Right cardiac atrium (tissue), 5 donors: Measurements from ENCODE around the gene RNF150. TPM values are rescaled to one million over a fixed set of nuclear protein-coding genes. Genes with fewer than 3 reads are reported as not detected.
A peak's percentile ranks its signal among the peaks of the same experiment; 100 is the strongest.

Experiments used
- ATAC-seq, 2 donors: fragments of 200-7000 bp; cut with Tn5 transposase; one replicate each; pipeline versions ENCODE4 v1.8.0 to v1.9.1; 2020; ENCODE audit warnings: moderate library complexity in 2 of 2, mild to moderate bottlenecking in 1 of 2
- DNase-seq, 3 donors: peaks; one replicate each; pipeline ENCODE4 v3.0.0-alpha.2; 2020
- H3K27ac ChIP-seq: one replicate; pipeline ENCODE4 v1.5.1; 2013; ENCODE audit warnings: mild to moderate bottlenecking, low read length, control low read depth, moderate library complexity
- H3K27me3 ChIP-seq: one replicate; pipeline ENCODE4 v1.6.1; 2013; ENCODE audit not compliant: control insufficient read depth, insufficient read depth
- H3K4me1 ChIP-seq: one replicate; pipeline ENCODE4 v1.6.1; 2013; ENCODE audit warnings: low read length; ENCODE audit not compliant: control insufficient read depth, insufficient read depth
- H3K4me3 ChIP-seq: one replicate; pipeline ENCODE4 v1.5.1; 2013; ENCODE audit warnings: low read length, control low read depth
- H3K9me3 ChIP-seq: one replicate; pipeline ENCODE4 v1.6.1; 2013; ENCODE audit warnings: low read length; ENCODE audit not compliant: control insufficient read depth
- WGBS: extraction: QIAGEN DNeasy Blood & Tissue Kit; methylation state at CpG from one replicate; pipeline ENCODE4 v1.1.7; 2013; 5-methylcytosine and 5-hydroxymethylcytosine counted together
- intact Hi-C, 4 donors: fragments of 100-400 bp; cut with DNase I; formaldehyde crosslinking; loops; one replicate each; pipeline versions ENCODE4 v1.11.0 to v1.14.0; 2022 to 2023
- polyA plus RNA-seq: library from polyadenylated mRNA; stranded (reverse); fragments of 200-250 nt; gene quantifications from one replicate; pipeline ENCODE4 v1.2.3, GENCODE V29; 2013
- total RNA-seq, 4 donors: library from RNA; stranded (reverse); fragmentation: NEBNext Ultra II Directional; extraction: Animal tissue kit (Norgen Biotek cat#: 25700); gene quantifications; one replicate each; pipeline ENCODE4 v1.2.1, GENCODE V29; 2021
- donor health status: healthy with polysubstance abuse.
- donor health status: DM: no; HTN: yes; CAD: no.
- donor health status: DM: no; HTN: no; CAD: no.
- donor health status: DM: no; HTN: yes; CAD: no; lungs with severe emphysema.
- donor health status: DM: yes; HTN: yes; CAD: no.

The RNF150 gene
- total and polyA plus RNA-seq, 5 donors, result 10.1 to 51.3 (median 40.3) TPM

DNA sequence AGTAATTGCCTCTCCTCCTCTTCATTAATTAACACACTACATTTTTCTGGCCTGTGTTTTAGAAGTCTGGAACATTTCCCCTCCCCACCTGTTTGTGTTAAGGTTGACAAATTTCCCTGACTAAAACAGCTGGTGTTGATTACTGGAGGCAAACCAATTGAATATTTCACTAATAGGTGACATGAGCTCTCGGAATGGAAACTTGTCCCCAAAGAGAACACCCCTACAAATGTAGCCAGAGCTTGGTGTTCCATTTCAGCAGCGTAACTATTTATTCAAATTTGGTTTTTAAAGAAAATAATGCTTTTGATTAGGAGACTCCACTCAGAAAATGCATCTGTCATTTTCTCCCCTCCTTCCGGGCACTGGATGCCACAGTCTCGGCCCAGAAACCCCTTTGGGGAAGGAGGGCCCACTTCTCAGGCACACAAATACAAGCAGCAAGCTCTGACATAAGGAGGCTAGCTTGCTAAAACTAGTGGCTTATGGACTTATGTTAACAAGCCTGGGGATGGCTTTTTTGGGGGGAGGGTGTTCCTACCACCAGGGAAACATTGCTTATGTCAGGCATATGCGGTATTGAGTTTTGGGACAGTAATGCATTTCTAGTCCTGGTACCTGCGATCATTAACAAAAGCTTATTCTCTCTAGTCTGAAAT lies 2.2 kb downstream of the RNF150 start:
- no peak for ATAC-seq
- WGBS, result 52% methylated on average over 6 of the region's 6 CpGs
- Histone ChIP-seq H3K4me3 (peak overlapping the region; percentile 89), H3K27me3 (no peaks in the 10 kb centered on the region), H3K27ac (peak overlapping the region; percentile 76), H3K4me1 (no peaks in the 10 kb centered on the region), H3K9me3 (no peaks in the 10 kb centered on the region)
- DNase-seq, result no peak
- intact Hi-C loops, result loop anchor here in 3 of 4 donors (5.0 kb wide), 4 partner anchors 139 to 269 kb away; no protein-coding TSS in a partner anchor

- 47% methylated on average over 3 of the region's 3 CpGs for WGBS
- no peaks in the 10 kb centered on the region for H3K9me3 ChIP-seq
- ATAC-seq, result no peak
- peak overlapping the region; percentile 13 for H3K27ac ChIP-seq
- H3K27me3 ChIP-seq, result no peaks in the 10 kb centered on the region
- DNase-seq, result no peak
- no peaks in the 10 kb centered on the region for H3K4me1 ChIP-seq
- intact Hi-C loops, result loop anchor here in 1 of 4 donors (10.0 kb wide), 1 partner anchor 123 kb away; no protein-coding TSS in a partner anchor
- no peak overlapping the region for H3K4me3 ChIP-seq
Measured at GRCh38 chr4:141127884-141128283, 5.4 kb downstream of the RNF150 start.

- WGBS, result 73% methylated on average over 4 of the region's 4 CpGs
Measured at GRCh38 chr4:141126769-141127168, 6.5 kb downstream of the RNF150 start.

GRCh38 chr4:141124224-141124623 lies 9.0 kb downstream of the RNF150 start:
- Histone ChIP-seq H3K27ac (no peak overlapping the region), H3K4me1 (peaks cover 5% of the 10 kb centered on the region), H3K27me3 (no peaks in the 10 kb centered on the region), H3K4me3 (no peak overlapping the region), H3K9me3 (no peaks in the 10 kb centered on the region)
- ATAC-seq, result no peak
- intact Hi-C loops, result loop anchor here in 1 of 4 donors (10.0 kb wide), 1 partner anchor 119 kb away; no protein-coding TSS in a partner anchor
- no peak for DNase-seq
- WGBS, result 94% methylated on average over 1 of the region's 1 CpG

More at GRCh38 chr4:141126769-141127168, 6.5 kb downstream of the RNF150 start:
- ATAC-seq (no peak), DNase-seq (no peak)
- peaks cover 5% of the 10 kb centered on the region for H3K4me1 ChIP-seq
- no peak overlapping the region for H3K27ac ChIP-seq
- intact Hi-C loops, result loop anchor here in 1 of 4 donors (10.0 kb wide), 1 partner anchor 122 kb away; no protein-coding TSS in a partner anchor
- no peaks in the 10 kb centered on the region for H3K27me3 ChIP-seq
- no peaks in the 10 kb centered on the region for H3K9me3 ChIP-seq
- no peak overlapping the region for H3K4me3 ChIP-seq

DNA sequence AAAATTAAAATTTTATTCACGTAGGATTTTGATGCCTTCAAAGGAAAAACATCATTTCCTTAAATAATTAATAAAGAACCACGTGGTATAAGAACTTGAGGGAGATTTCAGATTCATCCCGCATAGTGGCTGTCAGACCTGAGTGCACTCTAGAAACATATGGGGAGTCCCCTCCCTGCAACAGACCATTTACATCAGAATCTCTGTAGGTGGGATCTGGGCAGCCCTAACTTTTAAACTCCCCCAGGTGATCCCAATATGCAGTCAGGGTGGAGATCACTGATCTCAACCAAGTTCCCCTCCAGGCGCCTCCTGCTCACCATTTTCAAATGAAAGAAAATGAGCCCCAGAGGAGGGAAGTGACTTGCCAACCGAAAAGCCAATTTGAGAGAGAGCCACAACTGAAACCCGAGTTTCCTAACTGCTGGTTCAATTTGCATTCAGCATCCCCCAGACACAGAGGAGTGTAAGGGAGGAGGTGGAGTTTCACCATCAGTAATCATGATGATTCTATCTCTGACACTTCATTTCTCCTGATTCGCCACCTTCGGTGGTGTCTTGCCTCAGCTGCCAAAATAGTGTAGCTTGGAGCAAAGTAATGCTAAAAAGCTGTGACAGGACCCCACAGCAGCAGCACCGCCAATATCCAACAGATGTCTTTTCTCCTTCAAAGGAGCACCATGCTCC lies 11.4 kb downstream of the RNF150 start:
- Histone ChIP-seq H3K4me3 (no peak overlapping the region), H3K9me3 (no peaks in the 10 kb centered on the region), H3K27ac (no peak overlapping the region), H3K4me1 (peaks cover 5% of the 10 kb centered on the region), H3K27me3 (no peaks in the 10 kb centered on the region)
- intact Hi-C loops, result loop anchor here in 1 of 4 donors (10.0 kb wide), 1 partner anchor 117 kb away; no protein-coding TSS in a partner anchor
- DNase-seq, result no peak
- 66% methylated on average over 9 of the region's 9 CpGs for WGBS
- ATAC-seq, result no peak

- Histone ChIP-seq H3K4me1 (peaks cover 5% of the 10 kb centered on the region), H3K27me3 (no peaks in the 10 kb centered on the region), H3K4me3 (no peak overlapping the region), H3K9me3 (no peaks in the 10 kb centered on the region), H3K27ac (no peak overlapping the region)
- DNase-seq (no peak), ATAC-seq (no peak)
- 86% methylated on average over 1 of the region's 1 CpG for WGBS
- intact Hi-C loops, result loop anchor here in 1 of 4 donors (10.0 kb wide), 1 partner anchor 116 kb away; no protein-coding TSS in a partner anchor
Measured at GRCh38 chr4:141121101-141121500, 12.2 kb downstream of the RNF150 start.

DNA sequence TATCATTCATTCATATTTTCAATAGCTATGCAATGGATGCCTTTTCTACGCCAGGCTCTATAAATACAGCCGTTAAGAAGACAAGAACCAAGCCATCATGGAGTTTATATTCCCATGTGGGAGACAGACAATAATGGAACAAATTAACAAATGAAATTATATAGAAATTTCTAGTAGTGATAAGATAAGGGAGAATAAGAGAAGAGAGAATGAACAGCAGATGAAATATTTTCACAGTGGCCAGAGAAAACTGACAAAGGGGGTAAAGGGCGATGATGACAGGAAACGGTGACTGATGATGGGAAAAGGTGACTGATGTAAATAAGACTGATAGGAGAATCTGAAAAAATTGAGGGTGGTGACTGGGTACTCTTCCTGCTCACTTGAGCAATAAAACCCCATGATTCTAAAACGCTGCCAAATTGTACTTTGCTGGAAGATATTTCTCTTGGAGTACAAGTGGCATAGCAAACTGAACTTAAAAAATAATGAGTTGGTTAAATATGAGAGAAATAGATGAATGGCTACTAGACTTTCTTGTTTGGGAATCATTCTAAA lies 13.2 kb downstream of the RNF150 start:
- no peak overlapping the region for H3K27ac ChIP-seq

GRCh38 chr4:141119071-141119470 lies 14.2 kb downstream of the RNF150 start:
- no peak for ATAC-seq
- no peak for DNase-seq
- H3K27ac ChIP-seq, result no peak overlapping the region
- H3K4me3 ChIP-seq, result no peak overlapping the region
- intact Hi-C loops, result no loop called here
- 68% methylated on average over 1 of the region's 1 CpG for WGBS
- H3K27me3 ChIP-seq, result no peaks in the 10 kb centered on the region
- H3K4me1 ChIP-seq, result peaks cover 5% of the 10 kb centered on the region
- H3K9me3 ChIP-seq, result no peaks in the 10 kb centered on the region

More for the DNA sequence above, 13.2 kb downstream of the RNF150 start:
- peak; percentile 34 to 57 for ATAC-seq
- no peaks in the 10 kb centered on the region for H3K9me3 ChIP-seq
- 67% methylated on average over 5 of the region's 5 CpGs for WGBS
- no peaks in the 10 kb centered on the region for H3K27me3 ChIP-seq
- intact Hi-C loops, result loop anchor here in 1 of 4 donors (10.0 kb wide), 1 partner anchor 115 kb away; no protein-coding TSS in a partner anchor
- peaks cover 5% of the 10 kb centered on the region for H3K4me1 ChIP-seq
- no peak overlapping the region for H3K4me3 ChIP-seq
- DNase-seq, result no peak

DNA sequence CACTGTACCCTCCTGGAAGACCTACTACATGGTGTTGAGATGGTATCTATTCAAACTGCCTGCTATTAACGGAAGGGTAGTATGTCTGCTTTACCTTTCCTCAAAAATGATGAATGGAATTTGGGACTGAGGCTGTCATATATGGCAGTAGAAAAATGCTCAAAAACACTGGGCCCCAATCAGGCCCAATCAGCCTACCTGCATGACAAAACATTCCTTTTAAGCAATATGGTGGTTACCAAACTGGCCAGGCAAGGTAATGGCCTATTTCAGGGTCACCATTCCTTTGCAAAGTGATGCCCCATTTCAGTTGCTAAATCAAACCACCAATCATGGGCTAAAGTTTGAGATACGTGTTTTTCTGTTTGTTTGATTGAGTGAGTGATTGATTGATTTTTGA lies 14.9 kb downstream of the RNF150 start:
- DNase-seq (no peak), ATAC-seq (no peak)
- H3K27ac ChIP-seq, result no peak overlapping the region
- no peak overlapping the region for H3K4me3 ChIP-seq
- 97% methylated on average over 2 of the region's 2 CpGs for WGBS
- intact Hi-C loops, result no loop called here
- no peaks in the 10 kb centered on the region for H3K9me3 ChIP-seq
- no peaks in the 10 kb centered on the region for H3K27me3 ChIP-seq
- peaks cover 5% of the 10 kb centered on the region for H3K4me1 ChIP-seq

DNA sequence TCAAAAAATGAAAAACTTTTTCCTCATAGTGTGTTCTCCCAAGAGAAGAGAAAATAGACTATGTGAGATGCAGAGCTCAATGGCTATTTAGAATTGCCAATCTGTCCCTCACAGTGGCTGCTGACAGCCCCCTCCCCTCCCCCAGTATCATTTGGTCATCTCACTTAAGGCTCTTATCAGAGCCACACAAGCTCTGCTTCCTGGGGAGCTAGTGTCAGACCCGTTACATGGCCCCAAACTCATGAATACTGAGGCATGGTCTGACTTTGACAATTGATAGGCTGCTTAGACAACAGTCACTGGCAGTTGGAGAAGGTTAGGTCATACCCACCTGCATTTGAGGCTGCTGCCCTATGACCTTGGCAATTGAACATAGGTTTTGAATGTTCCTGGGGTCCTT lies 15.3 kb downstream of the RNF150 start:
- ATAC-seq, result no peak

DNA sequence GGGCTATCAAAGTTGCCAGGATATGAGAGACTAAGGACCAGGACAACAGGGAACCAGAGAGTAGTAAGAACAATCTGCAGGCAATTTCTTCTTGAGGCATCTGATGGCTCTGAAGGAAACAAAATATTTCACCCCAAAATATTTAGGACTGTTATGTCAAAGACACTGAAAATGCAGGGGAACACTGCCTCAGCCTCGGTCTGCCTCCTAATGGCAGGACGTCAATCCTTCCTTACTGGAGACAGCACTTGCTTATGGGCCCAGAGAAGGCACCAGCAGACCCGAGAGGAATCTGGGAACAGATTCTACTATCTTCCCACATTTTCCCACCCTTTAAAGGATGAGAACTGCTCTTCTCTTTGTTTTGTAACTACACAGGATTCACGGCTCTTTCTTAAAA lies 23.3 kb downstream of the RNF150 start:
- ATAC-seq (no peak), DNase-seq (no peak)
- intact Hi-C loops, result no loop called here
- peaks cover 1% of the 10 kb centered on the region for H3K4me1 ChIP-seq
- no peaks in the 10 kb centered on the region for H3K9me3 ChIP-seq
- no peak overlapping the region for H3K4me3 ChIP-seq
- no peak overlapping the region for H3K27ac ChIP-seq
- no peaks in the 10 kb centered on the region for H3K27me3 ChIP-seq
- WGBS, result 60% methylated on average over 4 of the region's 4 CpGs

More for the DNA sequence above, 15.3 kb downstream of the RNF150 start:
- H3K4me3 ChIP-seq, result no peak overlapping the region
- H3K27me3 ChIP-seq, result no peaks in the 10 kb centered on the region
- WGBS, result 77% methylated on average over 1 of the region's 1 CpG
- no peak for DNase-seq
- intact Hi-C loops, result no loop called here
- H3K4me1 ChIP-seq, result peaks cover 5% of the 10 kb centered on the region
- H3K27ac ChIP-seq, result no peak overlapping the region
- H3K9me3 ChIP-seq, result no peaks in the 10 kb centered on the region
